Measurements from ENCODE around the gene TMEM233. TPM values are rescaled to one million over a fixed set of nuclear protein-coding genes. Genes with fewer than 3 reads are reported as not detected.

The TMEM233 gene
- polyA plus RNA-seq, 1 experiment = not detected

GRCh38 chr12:119686355-119686754 lies 92.8 kb downstream of the TMEM233 start:
- H3K9me3 ChIP-seq (ENCODE audit: control insufficient read depth, insufficient read depth, low read length) = no peaks in the 10 kb centered on the region; the same call in 1 of the 2 replicates
- POLR2A ChIA-PET = no interaction called here
- H3K4me3 ChIP-seq (ENCODE audit: low read depth, low read length) = no peak overlapping the region
- H3K27me3 ChIP-seq (ENCODE audit: control insufficient read depth, insufficient read depth, low read length) = no peaks in the 10 kb centered on the region
- TF ChIP-seq CTCF (IDR thresholded peaks at IDR 0.05; ENCODE audit: low read depth, low read length) = no peak
- H3K27ac ChIP-seq (ENCODE audit: low read depth, low read length) = no peak overlapping the region
- no peak for DNase-seq (ENCODE audit: low read depth, low spot score)
- CTCF ChIA-PET = interaction anchor here (0.8 to 2.2 kb wide), 2 partner anchors 9 to 19 kb away, joined by 4 to 12 read pairs; partner anchors contain the start of gene PRKAB1

DNA sequence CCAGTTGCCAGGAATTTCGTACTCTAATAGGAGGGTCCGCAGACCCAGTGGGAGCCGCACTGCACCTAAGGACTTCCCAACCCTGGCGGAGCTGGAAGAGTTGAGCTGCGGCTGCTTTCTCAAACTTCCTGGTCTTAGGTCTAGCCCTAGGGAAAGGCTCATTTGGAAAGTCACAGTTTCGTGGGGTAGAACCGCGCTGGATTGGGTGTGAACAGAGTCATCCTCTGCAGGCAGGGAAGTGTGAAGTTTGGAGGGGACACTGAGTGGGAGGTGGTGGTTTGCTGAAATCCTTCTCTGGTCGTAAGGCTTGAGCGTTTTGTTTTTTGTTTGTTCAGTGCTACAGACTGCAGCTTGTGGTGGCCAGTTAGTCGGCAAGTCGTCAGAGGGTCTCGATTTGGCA lies 93.2 kb downstream of the TMEM233 start:
- ChIA-PET CTCF (interaction anchor here (0.8 to 2.2 kb wide), 2 partner anchors 8 to 19 kb away, joined by 4 to 12 read pairs; partner anchors contain the start of gene PRKAB1), POLR2A (no interaction called here)
- no peaks in the 10 kb centered on the region; the same call in 1 of the 2 replicates for H3K9me3 ChIP-seq (ENCODE audit: control insufficient read depth, insufficient read depth, low read length)
- TF ChIP-seq CTCF (IDR thresholded peaks at IDR 0.05; ENCODE audit: low read depth, low read length) = no peak
- no peaks in the 10 kb centered on the region for H3K27me3 ChIP-seq (ENCODE audit: control insufficient read depth, insufficient read depth, low read length)
- no peak overlapping the region for H3K4me3 ChIP-seq (ENCODE audit: low read depth, low read length)
- no peak for DNase-seq (ENCODE audit: low read depth, low spot score)
- H3K27ac ChIP-seq (ENCODE audit: low read depth, low read length) = no peak overlapping the region

GRCh38 chr12:119687406-119687805 lies 93.8 kb downstream of the TMEM233 start:
- no peak for DNase-seq (ENCODE audit: low read depth, low spot score)
- Histone ChIP-seq H3K4me3 (ENCODE audit: low read depth, low read length) (no peak overlapping the region), H3K9me3 (ENCODE audit: control insufficient read depth, insufficient read depth, low read length) (no peaks in the 10 kb centered on the region; the same call in 1 of the 2 replicates), H3K27me3 (ENCODE audit: control insufficient read depth, insufficient read depth, low read length) (no peaks in the 10 kb centered on the region), H3K27ac (ENCODE audit: low read depth, low read length) (no peak overlapping the region)
- ChIA-PET POLR2A (no interaction called here), CTCF (interaction anchor here (0.6 to 2.2 kb wide), 3 partner anchors 8 to 94 kb away, joined by 4 to 12 read pairs (median 4); no protein-coding TSS in a partner anchor)
- no peak for TF ChIP-seq CTCF (IDR thresholded peaks at IDR 0.05; ENCODE audit: low read depth, low read length)

- ChIA-PET CTCF (interaction anchor here (0.6 kb wide), 2 partner anchors 87 to 94 kb away, joined by 4 read pairs; no protein-coding TSS in a partner anchor), POLR2A (no interaction called here)
- DNase-seq (ENCODE audit: low read depth, low spot score) = no peak
- Histone ChIP-seq H3K9me3 (ENCODE audit: control insufficient read depth, insufficient read depth, low read length) (no peaks in the 10 kb centered on the region; the same call in 1 of the 2 replicates), H3K27ac (ENCODE audit: low read depth, low read length) (no peak overlapping the region), H3K27me3 (ENCODE audit: control insufficient read depth, insufficient read depth, low read length) (no peaks in the 10 kb centered on the region), H3K4me3 (ENCODE audit: low read depth, low read length) (no peak overlapping the region)
- TF ChIP-seq CTCF (IDR thresholded peaks at IDR 0.05; ENCODE audit: low read depth, low read length) = no peak
Measured at GRCh38 chr12:119687879-119688278, 94.3 kb downstream of the TMEM233 start.

DNA sequence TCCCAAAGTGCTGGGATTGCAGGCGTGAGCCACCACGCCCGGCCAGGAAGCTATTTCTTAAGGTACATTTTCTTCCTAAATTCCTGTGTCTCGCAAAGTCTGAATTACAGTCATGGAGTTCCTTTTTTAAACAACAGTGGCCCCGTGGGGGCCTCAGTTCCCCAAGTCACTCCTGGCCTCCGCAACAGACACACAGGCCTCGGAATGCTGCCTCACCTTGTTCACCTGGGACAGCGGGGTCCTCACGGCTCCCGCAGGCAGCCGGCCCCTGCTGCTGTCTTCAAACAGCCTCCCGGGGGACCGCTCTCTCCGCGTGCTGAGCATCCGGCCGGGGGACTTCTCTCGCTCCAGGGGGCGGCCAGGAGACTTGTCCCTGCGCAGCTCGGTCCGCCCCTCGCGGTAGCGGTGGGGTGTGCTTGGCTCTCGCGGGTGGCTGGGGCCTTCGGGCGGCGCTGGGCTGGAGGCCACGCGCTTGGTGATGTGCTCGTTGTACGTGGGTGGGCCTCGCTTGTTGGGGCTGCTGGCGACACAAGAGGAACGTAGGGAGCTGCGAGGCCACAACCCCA lies 96.4 kb downstream of the TMEM233 start:
- DNase-seq (ENCODE audit: low read depth, low spot score) = no peak
- Histone ChIP-seq H3K9me3 (ENCODE audit: control insufficient read depth, insufficient read depth, low read length) (no peaks in the 10 kb centered on the region; the same call in 1 of the 2 replicates), H3K27ac (ENCODE audit: low read depth, low read length) (no peak overlapping the region), H3K4me3 (ENCODE audit: low read depth, low read length) (no peak overlapping the region), H3K27me3 (ENCODE audit: control insufficient read depth, insufficient read depth, low read length) (no peaks in the 10 kb centered on the region)
- TF ChIP-seq CTCF (IDR thresholded peaks at IDR 0.05; ENCODE audit: low read depth, low read length) = no peak
- CTCF ChIA-PET = interaction anchor here (0.6 kb wide), 1 partner anchor 22 kb away, joined by 3 read pairs; the partner anchor contains the start of gene PRKAB1
- POLR2A ChIA-PET = no interaction called here

Data from AG04450 (cell line).